ENCODE measurements around the gene MYOF. TPM values are rescaled to one million over a fixed set of nuclear protein-coding genes. Genes with fewer than 3 reads are reported as not detected.

MYOF gene
- total RNA-seq, 1 donor from 2014 or later: 141 TPM

GRCh38 chr10:93501650-93502049, 19.5 kb upstream of the MYOF start:
- Histone ChIP-seq H3K4me3 (ENCODE audit: low read depth, low read length) (no peak overlapping the region), H3K36me3 (ENCODE audit: control insufficient read depth, insufficient read depth, low read length) (no peaks in the 10 kb centered on the region), H3K27me3 (ENCODE audit: control insufficient read depth, insufficient read depth, low read length) (no peaks in the 10 kb centered on the region)
- TF ChIP-seq, protein P1, sequence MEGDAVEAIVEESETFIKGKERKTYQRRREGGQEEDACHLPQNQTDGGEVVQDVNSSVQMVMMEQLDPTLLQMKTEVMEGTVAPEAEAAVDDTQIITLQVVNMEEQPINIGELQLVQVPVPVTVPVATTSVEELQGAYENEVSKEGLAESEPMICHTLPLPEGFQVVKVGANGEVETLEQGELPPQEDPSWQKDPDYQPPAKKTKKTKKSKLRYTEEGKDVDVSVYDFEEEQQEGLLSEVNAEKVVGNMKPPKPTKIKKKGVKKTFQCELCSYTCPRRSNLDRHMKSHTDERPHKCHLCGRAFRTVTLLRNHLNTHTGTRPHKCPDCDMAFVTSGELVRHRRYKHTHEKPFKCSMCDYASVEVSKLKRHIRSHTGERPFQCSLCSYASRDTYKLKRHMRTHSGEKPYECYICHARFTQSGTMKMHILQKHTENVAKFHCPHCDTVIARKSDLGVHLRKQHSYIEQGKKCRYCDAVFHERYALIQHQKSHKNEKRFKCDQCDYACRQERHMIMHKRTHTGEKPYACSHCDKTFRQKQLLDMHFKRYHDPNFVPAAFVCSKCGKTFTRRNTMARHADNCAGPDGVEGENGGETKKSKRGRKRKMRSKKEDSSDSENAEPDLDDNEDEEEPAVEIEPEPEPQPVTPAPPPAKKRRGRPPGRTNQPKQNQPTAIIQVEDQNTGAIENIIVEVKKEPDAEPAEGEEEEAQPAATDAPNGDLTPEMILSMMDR (IDR thresholded peaks at IDR 0.05; ENCODE audit: insufficient read depth, low read length, poor library complexity, severe bottlenecking): no peak
- no peak for DNase-seq (ENCODE audit: low read depth)

- no peak for DNase-seq (ENCODE audit: low read depth)
- Histone ChIP-seq H3K4me3 (ENCODE audit: low read depth, low read length) (no peak overlapping the region), H3K36me3 (ENCODE audit: control insufficient read depth, insufficient read depth, low read length) (no peaks in the 10 kb centered on the region), H3K27me3 (ENCODE audit: control insufficient read depth, insufficient read depth, low read length) (no peaks in the 10 kb centered on the region)
- TF ChIP-seq, protein P1 (IDR thresholded peaks at IDR 0.05; ENCODE audit: insufficient read depth, low read length, poor library complexity, severe bottlenecking): no peak
These were observed 16.0 kb upstream of the MYOF start for GRCh38 chr10:93498166-93498565.

DNA sequence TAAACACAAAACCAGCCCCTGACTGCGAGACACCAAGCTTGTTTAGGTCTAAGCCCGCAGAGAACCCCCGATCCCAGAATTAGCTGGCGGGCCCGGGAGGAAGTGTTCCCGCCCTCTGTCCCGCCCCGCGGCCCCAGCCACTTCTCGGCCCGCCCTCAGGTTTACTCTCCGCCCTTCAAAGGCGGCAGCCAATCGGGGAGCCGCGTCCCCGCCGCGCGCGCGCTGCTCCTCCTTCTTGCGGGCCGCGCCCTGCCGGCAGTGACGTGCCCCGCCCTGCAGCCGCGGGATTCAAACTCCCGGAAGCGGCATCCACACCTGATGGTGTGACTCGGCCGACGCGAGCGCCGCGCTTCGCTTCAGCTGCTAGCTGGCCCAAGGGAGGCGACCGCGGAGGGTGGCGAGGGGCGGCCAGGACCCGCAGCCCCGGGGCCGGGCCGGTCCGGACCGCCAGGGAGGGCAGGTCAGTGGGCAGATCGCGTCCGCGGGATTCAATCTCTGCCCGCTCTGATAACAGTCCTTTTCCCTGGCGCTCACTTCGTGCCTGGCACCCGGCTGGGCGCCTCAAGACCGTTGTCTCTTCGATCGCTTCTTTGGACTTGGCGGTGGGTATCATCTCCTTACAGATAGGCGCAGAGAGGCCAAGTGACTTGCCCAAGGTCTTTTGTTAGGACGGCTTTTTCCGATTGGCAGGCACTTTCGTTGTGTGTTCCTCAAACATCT, 14.3 kb upstream of the MYOF start, which contains the start of gene CEP55:
TSS of gene CEP55 (plus strand) at position 291 of the 720 bp plus-strand sequence. CDS start 3,440 bp downstream, outside the sequence.
- Histone ChIP-seq H3K27me3 (ENCODE audit: control insufficient read depth, insufficient read depth, low read length) (no peaks in the 10 kb centered on the region), H3K4me3 (ENCODE audit: low read depth, low read length) (peak within 1 kb of the TSS; percentile 82), H3K36me3 (ENCODE audit: control insufficient read depth, insufficient read depth, low read length) (no peaks in the 10 kb centered on the region)
- peak; percentile 71 for DNase-seq (ENCODE audit: low read depth)
- TF ChIP-seq, protein P1 (IDR thresholded peaks at IDR 0.05; ENCODE audit: insufficient read depth, low read length, poor library complexity, severe bottlenecking): no peak

GRCh38 chr10:93495654-93496321, 13.7 kb upstream of the MYOF start:
- H3K36me3 ChIP-seq (ENCODE audit: control insufficient read depth, insufficient read depth, low read length): no peaks in the 10 kb centered on the region
- no peaks in the 10 kb centered on the region for H3K27me3 ChIP-seq (ENCODE audit: control insufficient read depth, insufficient read depth, low read length)
- TF ChIP-seq, protein P1 (IDR thresholded peaks at IDR 0.05; ENCODE audit: insufficient read depth, low read length, poor library complexity, severe bottlenecking): no peak
- no peak for DNase-seq (ENCODE audit: low read depth)
- peak overlapping the region; percentile 82 for H3K4me3 ChIP-seq (ENCODE audit: low read depth, low read length)

GRCh38 chr10:93494494-93494893, 12.4 kb upstream of the MYOF start:
- DNase-seq (ENCODE audit: low read depth): no peak
- TF ChIP-seq, protein P1 (IDR thresholded peaks at IDR 0.05; ENCODE audit: insufficient read depth, low read length, poor library complexity, severe bottlenecking): no peak
- Histone ChIP-seq H3K4me3 (ENCODE audit: low read depth, low read length) (no peak overlapping the region), H3K27me3 (ENCODE audit: control insufficient read depth, insufficient read depth, low read length) (no peaks in the 10 kb centered on the region), H3K36me3 (ENCODE audit: control insufficient read depth, insufficient read depth, low read length) (no peaks in the 10 kb centered on the region)

Measured in kidney epithelial cell (primary cell).